Stimulated activated naive CD4-positive, alpha-beta T cell (primary cell): ENCODE results near the gene SLC16A11.
"Not testable (repeated sequence)": the region's sequence is repeated elsewhere in the genome, so short reads cannot be mapped to it uniquely, and the experiment has no call there.

Experiments used
- DNase-seq, 6 experiments: peaks; one replicate each; lab custom pipeline; 2025; lab: John Stamatoyannopoulos, UW

SLC16A11 gene

GRCh38 chr17:7010523-7010922 lies 33.4 kb downstream of the SLC16A11 start:
- DNase-seq = no peak

- DNase-seq = no peak
Measured at GRCh38 chr17:7007143-7007542, 36.7 kb downstream of the SLC16A11 start.

GRCh38 chr17:7005716-7006115 lies 38.2 kb downstream of the SLC16A11 start:
- no peak for DNase-seq

GRCh38 chr17:7004398-7005253 lies 39.3 kb downstream of the SLC16A11 start:
- peak in 5 of 6 experiments; percentile 13 to 82 (median 65) for DNase-seq

DNA sequence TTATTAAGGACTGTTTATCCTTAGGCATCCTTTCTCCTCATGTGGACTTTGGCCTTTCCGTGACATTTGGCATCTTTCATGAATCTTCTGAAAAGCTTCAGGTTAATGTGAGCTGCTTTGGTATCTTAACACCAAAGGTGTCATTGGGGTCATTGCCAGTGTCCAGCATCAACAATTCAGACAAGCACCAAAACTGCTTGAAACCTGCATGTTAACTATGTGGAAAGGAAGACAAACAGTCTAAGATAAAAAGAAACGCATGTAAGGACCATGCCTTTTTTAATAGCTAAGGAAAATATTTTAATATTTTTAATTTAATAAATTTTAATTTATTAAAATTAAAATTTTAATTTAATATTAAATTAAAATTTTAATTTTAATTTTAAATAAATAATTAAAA lies 40.1 kb downstream of the SLC16A11 start:
- no peak for DNase-seq

- no peak for DNase-seq
Measured at GRCh38 chr17:7002288-7003047, 41.4 kb downstream of the SLC16A11 start.

GRCh38 chr17:7001318-7001961 lies 42.5 kb downstream of the SLC16A11 start:
- DNase-seq = peak in 5 of 6 experiments; percentile 6 to 27 (median 17)

DNA sequence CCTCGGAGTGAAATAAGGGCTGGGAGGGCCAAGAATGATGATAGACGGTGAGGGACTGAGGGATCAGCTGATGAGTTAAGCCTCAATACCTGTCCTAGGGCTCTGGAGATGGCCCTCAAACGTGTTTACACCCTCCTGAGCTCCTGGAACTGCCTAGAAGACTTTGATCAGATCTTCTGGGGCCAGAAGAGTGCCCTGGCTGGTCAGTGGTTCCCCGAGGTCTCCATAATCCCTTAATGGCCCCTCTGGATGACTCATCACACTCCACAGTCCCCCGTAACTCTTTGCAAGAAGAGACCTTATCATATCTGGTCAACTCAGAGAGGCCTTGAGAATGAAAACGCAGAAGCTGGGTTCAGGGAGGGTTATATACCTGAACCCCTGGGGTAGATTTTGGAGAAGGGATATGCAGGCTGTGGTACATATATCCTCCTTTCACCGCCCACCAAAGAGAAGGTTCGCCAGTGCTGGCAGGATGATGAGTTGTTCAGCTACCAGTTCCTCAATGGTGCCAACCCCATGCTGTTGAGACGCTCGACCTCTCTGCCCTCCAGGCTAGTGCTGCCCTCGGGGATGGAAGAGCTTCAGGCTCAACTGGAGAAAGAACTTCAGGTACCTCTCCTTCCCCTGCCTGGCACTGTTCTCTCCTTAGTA lies 44.9 kb downstream of the SLC16A11 start:
- DNase-seq = no peak

GRCh38 chr17:6997171-6997570 lies 46.7 kb downstream of the SLC16A11 start:
- DNase-seq = no peak

DNA sequence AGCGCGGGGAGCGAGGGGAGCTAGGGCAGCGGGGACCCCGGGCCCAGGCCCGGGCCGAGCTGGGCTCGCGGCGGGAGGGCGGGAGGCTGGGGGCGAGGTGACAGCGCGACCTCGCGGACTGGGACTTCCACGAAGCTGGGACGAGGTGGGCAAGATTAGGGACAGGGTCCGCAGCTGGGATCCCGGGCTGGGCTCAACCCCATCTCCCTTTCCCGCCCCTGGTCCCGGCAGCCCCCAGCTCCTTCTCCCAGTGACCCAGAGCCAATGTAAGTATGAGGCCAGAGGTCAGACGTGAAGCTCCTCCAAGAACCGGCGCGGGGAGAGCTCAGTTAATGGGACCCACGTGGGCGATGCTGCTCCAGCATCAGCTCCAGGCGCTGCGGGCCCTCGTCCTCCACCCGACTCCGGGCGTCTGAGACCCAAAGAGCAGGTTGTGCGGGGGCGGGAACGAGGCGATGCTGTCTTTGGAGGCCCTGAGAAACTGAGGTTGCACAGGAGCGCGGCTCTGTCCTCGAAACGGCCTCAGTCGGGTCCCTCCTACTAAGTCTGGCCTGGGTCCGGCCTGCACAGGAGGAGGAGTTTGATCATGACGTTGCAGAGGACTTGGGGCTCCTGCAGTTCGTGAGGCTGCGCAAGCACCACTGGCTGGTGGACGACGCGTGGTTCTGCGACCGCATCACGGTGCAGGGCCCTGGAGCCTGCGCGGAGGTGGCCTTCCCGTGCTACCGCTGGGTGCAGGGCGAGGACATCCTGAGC lies 47.5 kb downstream of the SLC16A11 start:
- DNase-seq = no peak

DNA sequence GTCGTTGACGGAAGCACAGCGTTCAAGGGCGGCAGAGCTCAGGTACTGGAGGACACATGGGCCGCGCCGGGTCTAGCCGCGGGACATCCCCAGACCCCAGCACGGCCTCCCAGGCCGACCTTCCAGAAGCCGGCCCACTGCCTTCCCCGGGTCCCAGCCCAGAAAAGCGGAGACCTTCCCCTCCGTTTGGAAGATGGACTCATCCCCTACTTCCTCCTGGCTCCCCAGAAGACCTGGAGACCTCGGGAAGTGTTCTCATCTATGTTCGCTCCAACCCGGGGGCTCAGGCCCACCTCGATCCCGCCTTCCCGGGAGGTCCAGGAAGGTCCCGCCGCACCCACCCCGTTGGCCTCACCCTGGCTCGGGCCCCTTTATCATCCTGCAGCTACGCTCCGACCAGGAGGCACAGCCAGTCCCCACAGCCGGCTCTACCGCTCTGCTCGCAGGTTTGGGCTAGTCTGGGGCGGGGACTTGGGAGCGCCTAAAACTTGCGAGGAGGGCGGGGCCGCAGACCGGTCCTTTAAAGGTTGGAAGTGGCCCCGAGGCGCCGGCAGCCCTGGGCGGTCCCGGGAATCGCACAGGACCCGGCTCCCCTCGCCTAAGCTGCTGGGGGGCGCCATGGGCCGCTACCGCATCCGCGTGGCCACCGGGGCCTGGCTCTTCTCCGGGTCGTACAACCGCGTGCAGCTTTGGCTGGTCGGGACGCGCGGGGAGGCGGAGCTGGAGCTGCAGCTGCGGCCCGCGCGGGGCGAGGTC lies 48.2 kb downstream of the SLC16A11 start, which contains the start of gene ALOX12:
Gene ALOX12 (plus strand): TSS at position 550 of the 756 bp plus-strand sequence. CDS start 69 bp downstream, at position 619.
- no peak for DNase-seq

DNA sequence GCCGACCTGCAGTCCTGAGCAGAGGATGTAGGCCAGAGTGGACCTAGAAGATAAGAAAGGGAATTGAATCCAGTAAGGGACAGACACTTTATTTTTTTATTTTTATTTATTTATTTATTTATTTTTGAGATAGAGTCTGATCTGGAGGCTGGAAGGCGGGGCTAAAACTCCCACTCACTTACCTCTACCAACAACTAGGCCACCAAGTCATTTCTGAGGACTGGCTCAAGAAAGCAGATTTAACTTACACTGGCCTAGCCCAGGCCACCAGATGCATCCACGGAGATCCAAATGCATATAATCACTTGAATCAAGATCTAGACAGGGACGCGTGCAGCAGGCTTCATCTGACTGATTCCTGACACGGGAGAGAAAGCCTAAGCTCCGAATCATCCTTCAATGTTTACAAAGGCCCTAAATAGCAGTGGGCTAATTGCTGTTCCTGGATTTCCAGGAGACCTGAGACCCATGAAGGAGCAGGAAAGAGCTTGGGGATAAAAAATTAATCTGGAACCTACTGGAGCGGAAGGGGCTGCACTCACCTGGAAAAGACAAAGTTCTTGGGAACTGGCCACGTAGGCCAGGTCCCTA lies 49.1 kb downstream of the SLC16A11 start:
- no peak for DNase-seq

GRCh38 chr17:6994118-6994598 lies 49.7 kb downstream of the SLC16A11 start:
- no peak for DNase-seq

GRCh38 chr17:6993613-6994056 lies 50.3 kb downstream of the SLC16A11 start:
- DNase-seq = not testable (repeated sequence)
